Measurements from ENCODE around the gene RPUSD1.

- TF ChIP-seq CTCF (IDR thresholded peaks at IDR 0.05) (no peak), POLR2A (IDR thresholded peaks at IDR 0.05) (no peak)
Observed at GRCh38 chr16:763369-764183, 24.6 kb downstream of the RPUSD1 start.
